ENCODE results near the gene SSX2B. TPM values are rescaled to one million over a fixed set of nuclear protein-coding genes. Genes with fewer than 3 reads are reported as not detected.

Gene SSX2B
- total RNA-seq, result not detected in 2 replicates

GRCh38 chrX:52750952-52751351 lies at the start of gene SSX2B:
Gene SSX2B (plus strand): TSS chrX:52751252. CDS start chrX:52752681, 1,429 bp downstream.

GRCh38 chrX:52707078-52707477 lies 44.0 kb upstream of the SSX2B start, which contains the start of gene SSX2:
Gene SSX2 (minus strand): TSS chrX:52707178. CDS start chrX:52705749, 1,429 bp downstream.

GRCh38 chrX:52797327-52797726 lies 46.3 kb downstream of the SSX2B start, which contains the start of gene SPANXN5:
Gene SPANXN5 (minus strand): TSS chrX:52797427. CDS start chrX:52797348, 79 bp downstream.

Small RNA genes within 50 kb of the gene (small RNA-seq; reads per million reads assigned to genes)
- gene AC244505.3, result not detected
- not detected for gene AC244505.5
- not detected for gene AC244505.6
- gene AC244505.7, result not detected

Other genes with a start within 250 kb of the SSX2B start
- not detected in 2 replicates for gene XAGE1B, start 234.2 kb upstream of the SSX2B start, total RNA-seq
- not detected in 2 replicates for gene SSX7, start 96.4 kb upstream of the SSX2B start, total RNA-seq
- not detected in 2 replicates for gene SSX2, start 44.1 kb upstream of the SSX2B start, total RNA-seq
- gene SPANXN5, start 46.2 kb downstream of the SSX2B start, total RNA-seq, result not detected in 2 replicates
- gene XAGE5, start 60.0 kb downstream of the SSX2B start, total RNA-seq, result not detected in 2 replicates
- gene XAGE3, start 116.8 kb downstream of the SSX2B start, total RNA-seq, result not detected in 2 replicates
- gene FAM156B, start 146.1 kb downstream of the SSX2B start, total RNA-seq, result 9.5 and 10.8 TPM in 2 replicates
- 14.8 and 18.3 TPM in 2 replicates for gene FAM156A, start 207.3 kb downstream of the SSX2B start, total RNA-seq

Data from articular chondrocyte of knee joint (primary cell).